HUES6 (cell line): ENCODE measurements around the gene BLID.
A peak's percentile ranks its signal among the peaks of the same experiment; 100 is the strongest.

Source experiments
- H3K27ac ChIP-seq: 2 replicates; pipeline ENCODE4 v1.7.0; 2013; ENCODE audit warnings: low read depth, mild to moderate bottlenecking, low read length, inconsistent platforms
- H3K27me3 ChIP-seq: 2 replicates; pipeline ENCODE4 v1.6.1; 2013; ENCODE audit warnings: low read length; ENCODE audit not compliant: control insufficient read depth, insufficient read depth
- H3K36me3 ChIP-seq: 2 replicates; pipeline ENCODE4 v1.6.1; 2013; ENCODE audit warnings: low read length; ENCODE audit not compliant: control insufficient read depth, insufficient read depth
- H3K4me1 ChIP-seq: 2 replicates; pipeline ENCODE4 v1.6.1; 2013; ENCODE audit warnings: low read length; ENCODE audit not compliant: control insufficient read depth, insufficient read depth
- H3K4me3 ChIP-seq: 2 replicates; pipeline ENCODE4 v1.5.1; 2013; ENCODE audit warnings: low read depth, low read length
- H3K9ac ChIP-seq: one replicate; pipeline ENCODE4 v1.6.1; 2013; ENCODE audit warnings: mild to moderate bottlenecking, low read length
- H3K9me3 ChIP-seq: 2 replicates; pipeline ENCODE4 v1.6.1; 2013; ENCODE audit warnings: low read depth, low read length; ENCODE audit not compliant: control insufficient read depth, insufficient read depth

The BLID gene

GRCh38 chr11:122103726-122104125 lies 12.3 kb downstream of the BLID start:
- Histone ChIP-seq H3K9ac (no peak overlapping the region), H3K4me1 (peaks cover 16% of the 10 kb centered on the region), H3K36me3 (no peaks in the 10 kb centered on the region), H3K27ac (no peak overlapping the region), H3K9me3 (no peaks in the 10 kb centered on the region), H3K27me3 (peaks cover 18% of the 10 kb centered on the region), H3K4me3 (no peak overlapping the region)

GRCh38 chr11:122103321-122103720 lies 12.7 kb downstream of the BLID start:
- no peak overlapping the region for H3K27ac ChIP-seq
- H3K4me3 ChIP-seq, result no peak overlapping the region
- H3K9ac ChIP-seq, result no peak overlapping the region
- peaks cover 18% of the 10 kb centered on the region for H3K27me3 ChIP-seq
- H3K4me1 ChIP-seq, result peaks cover 16% of the 10 kb centered on the region
- H3K9me3 ChIP-seq, result no peaks in the 10 kb centered on the region
- no peaks in the 10 kb centered on the region for H3K36me3 ChIP-seq

- Histone ChIP-seq H3K9me3 (no peaks in the 10 kb centered on the region), H3K36me3 (no peaks in the 10 kb centered on the region), H3K27me3 (peaks cover 18% of the 10 kb centered on the region), H3K4me3 (peak overlapping the region; percentile 57), H3K27ac (no peak overlapping the region), H3K9ac (no peak overlapping the region), H3K4me1 (peaks cover 19% of the 10 kb centered on the region)
Observed at GRCh38 chr11:122102426-122102825, 13.6 kb downstream of the BLID start.

- H3K27me3 ChIP-seq, result peaks cover 18% of the 10 kb centered on the region
- no peak overlapping the region for H3K27ac ChIP-seq
- H3K9me3 ChIP-seq, result no peaks in the 10 kb centered on the region
- H3K36me3 ChIP-seq, result no peaks in the 10 kb centered on the region
- peak overlapping the region; percentile 57 for H3K4me3 ChIP-seq
- peak overlapping the region; percentile 30 for H3K9ac ChIP-seq
- peaks cover 23% of the 10 kb centered on the region for H3K4me1 ChIP-seq
Observed at GRCh38 chr11:122101625-122102291, 14.3 kb downstream of the BLID start.

- no peaks in the 10 kb centered on the region for H3K36me3 ChIP-seq
- H3K9ac ChIP-seq, result no peak overlapping the region
- peak overlapping the region; percentile 57 for H3K4me3 ChIP-seq
- no peak overlapping the region for H3K27ac ChIP-seq
- peaks cover 18% of the 10 kb centered on the region for H3K27me3 ChIP-seq
- no peaks in the 10 kb centered on the region for H3K9me3 ChIP-seq
- peaks cover 23% of the 10 kb centered on the region for H3K4me1 ChIP-seq
Observed at GRCh38 chr11:122100756-122101080, 15.3 kb downstream of the BLID start.

- Histone ChIP-seq H3K9ac (peak overlapping the region; percentile 32), H3K27ac (no peak overlapping the region), H3K4me3 (peak overlapping the region; percentile 57), H3K9me3 (no peaks in the 10 kb centered on the region), H3K36me3 (no peaks in the 10 kb centered on the region), H3K27me3 (peaks cover 18% of the 10 kb centered on the region), H3K4me1 (peaks cover 23% of the 10 kb centered on the region)
Observed at GRCh38 chr11:122100037-122100755, 15.8 kb downstream of the BLID start.

- Histone ChIP-seq H3K4me1 (peaks cover 23% of the 10 kb centered on the region), H3K9ac (peak overlapping the region; percentile 32), H3K36me3 (no peaks in the 10 kb centered on the region), H3K27ac (no peak overlapping the region), H3K4me3 (peak overlapping the region; percentile 57), H3K9me3 (no peaks in the 10 kb centered on the region), H3K27me3 (peaks cover 18% of the 10 kb centered on the region)
Observed at GRCh38 chr11:122099374-122100036, 16.5 kb downstream of the BLID start.

- Histone ChIP-seq H3K9me3 (no peaks in the 10 kb centered on the region), H3K36me3 (no peaks in the 10 kb centered on the region), H3K27ac (no peak overlapping the region), H3K4me1 (peaks cover 23% of the 10 kb centered on the region), H3K27me3 (peaks cover 18% of the 10 kb centered on the region), H3K4me3 (no peak overlapping the region), H3K9ac (no peak overlapping the region)
Observed at GRCh38 chr11:122098261-122098980, 17.6 kb downstream of the BLID start.

GRCh38 chr11:122097419-122098001 lies 18.5 kb downstream of the BLID start:
- peak overlapping the region; percentile 11; the same call in 1 of the 2 replicates for H3K4me3 ChIP-seq
- peaks cover 23% of the 10 kb centered on the region for H3K4me1 ChIP-seq
- no peaks in the 10 kb centered on the region for H3K36me3 ChIP-seq
- H3K27ac ChIP-seq, result peak overlapping the region; percentile 27; the same call in 1 of the 2 replicates
- no peaks in the 10 kb centered on the region for H3K9me3 ChIP-seq
- no peak overlapping the region for H3K9ac ChIP-seq
- H3K27me3 ChIP-seq, result peaks cover 18% of the 10 kb centered on the region

- no peaks in the 10 kb centered on the region for H3K36me3 ChIP-seq
Observed at GRCh38 chr11:122096272-122097112, 19.5 kb downstream of the BLID start.

More at GRCh38 chr11:122096272-122097112, 19.5 kb downstream of the BLID start:
- no peak overlapping the region for H3K4me3 ChIP-seq
- H3K27ac ChIP-seq, result no peak overlapping the region
- H3K4me1 ChIP-seq, result peaks cover 16% of the 10 kb centered on the region
- peaks cover 18% of the 10 kb centered on the region for H3K27me3 ChIP-seq
- H3K9ac ChIP-seq, result no peak overlapping the region
- H3K9me3 ChIP-seq, result no peaks in the 10 kb centered on the region
